ENCODE measurements around the gene RUSF1. TPM values are rescaled to one million over a fixed set of nuclear protein-coding genes. Genes with fewer than 3 reads are reported as not detected.

Gene RUSF1
- total RNA-seq, 1 experiment from 2014 or later: 59.3 TPM

GRCh38 chr16:31501226-31501965, 6.8 kb downstream of the RUSF1 start:
- Histone ChIP-seq H3K4me1 (ENCODE audit: control insufficient read depth in 1 of 2, insufficient read depth in 2 of 2, low read length in 2 of 2) (no peaks in the 10 kb centered on the region), H3K9me3 (ENCODE audit: control insufficient read depth in 1 of 2, insufficient read depth in 1 of 2, low read depth in 1 of 2, low read length in 2 of 2) (no peaks in the 10 kb centered on the region), H3K36me3 (ENCODE audit: control insufficient read depth in 1 of 2, insufficient read depth in 2 of 2, low read length in 2 of 2) (peaks cover 3 to 9% of the 10 kb centered on the region in 2 experiments; a peak in 3 of 4 replicates), H3K27me3 (ENCODE audit: insufficient read depth, low read length) (no peaks in the 10 kb centered on the region), H3K4me2 (ENCODE audit: low read length) (no peak overlapping the region), H3K9me2 (ENCODE audit: insufficient read depth) (no peaks in the 10 kb centered on the region), H3K9ac (ENCODE audit: low read length) (no peak overlapping the region), H3K27ac (ENCODE audit: low read depth, low read length) (no peak overlapping the region), H4K20me1 (ENCODE audit: insufficient read depth) (no peaks in the 10 kb centered on the region), H3K4me3 (replicated peaks in 1 of 2; ENCODE audit: low read depth in 1 of 2, low read length in 2 of 2) (no peak overlapping the region), H2AFZ (ENCODE audit: low read depth, low read length, poor library complexity, severe bottlenecking) (no peak overlapping the region), H3K79me2 (ENCODE audit: insufficient read depth, low read length) (no peaks in the 10 kb centered on the region)
- intact Hi-C loops (cut with micrococcal nuclease): loop anchor here (10.0 kb wide), 1 partner anchor 373 kb away; the partner anchor contains the start of gene ZNF267
- no TSS peak for BruUV-seq (replicated peaks)
- ChIA-PET CTCF (no interaction called here), POLR2A (no interaction called here), RAD21 (ENCODE audit: low non-redundant PET in 1 of 2, low total read pairs in 2 of 2, uncharacterized antibody in 2 of 2, unreplicated experiment in 2 of 2) (no interaction called here)
- DNase-seq (ENCODE audit: low read depth, low spot score) (no peak), ATAC-seq (no peak)
- no peak for TF ChIP-seq EZH2phosphoT487 (IDR thresholded peaks at IDR 0.05; ENCODE audit: borderline replicate concordance)
- no peak for TF ChIP-seq ZFX (IDR thresholded peaks at IDR 0.05)
- no peak for TF ChIP-seq FOSL1 (IDR thresholded peaks at IDR 0.05; ENCODE audit: low read depth)
- TF ChIP-seq RAD21 (IDR thresholded peaks at IDR 0.05; ENCODE audit: low read depth): no peak
- TF ChIP-seq CTCF (IDR thresholded peaks at IDR 0.05 in 2 of 3, conservative IDR thresholded peaks at IDR 0.05 in 1 of 3; ENCODE audit: borderline replicate concordance in 1 of 3, insufficient read depth in 1 of 3, low read depth in 2 of 3, low read length in 2 of 3): no peak
- no peak for TF ChIP-seq SP1 (IDR thresholded peaks at IDR 0.05; ENCODE audit: low read depth)
- TF ChIP-seq SRF (IDR thresholded peaks at IDR 0.05; ENCODE audit: low read depth): no peak
- TF ChIP-seq CEBPB (IDR thresholded peaks at IDR 0.05; ENCODE audit: low read depth): no peak
- TF ChIP-seq REST (IDR thresholded peaks at IDR 0.05; ENCODE audit: low read depth): no peak
- no peak for TF ChIP-seq ATF3 (IDR thresholded peaks at IDR 0.05)
- TF ChIP-seq ZBTB33 (IDR thresholded peaks at IDR 0.05; ENCODE audit: extremely low read depth, insufficient replicate concordance, low read length): no peak
- no peak for TF ChIP-seq TCF7L2 (IDR thresholded peaks at IDR 0.05; ENCODE audit: borderline replicate concordance, extremely low read depth, insufficient read depth, insufficient read length)
- no peak for TF ChIP-seq ZNF274 (IDR thresholded peaks at IDR 0.05; ENCODE audit: low read depth, low read length)
- TF ChIP-seq CBX3 (IDR thresholded peaks at IDR 0.05; ENCODE audit: low read depth): no peak
- no peak for TF ChIP-seq SIN3A (IDR thresholded peaks at IDR 0.05; ENCODE audit: low read depth)
- TF ChIP-seq YY1 (IDR thresholded peaks at IDR 0.05; ENCODE audit: extremely low read depth, insufficient replicate concordance, low read depth, low read length): no peak
- no peak for TF ChIP-seq EZH2 (IDR thresholded peaks at IDR 0.05)

All from HCT116 (cell line).